Measurements from ENCODE around the gene FAM156A. TPM values are rescaled to one million over a fixed set of nuclear protein-coding genes. Genes with fewer than 3 reads are reported as not detected.

FAM156A gene
- total and polyA plus RNA-seq, 10 donors: 9.0 to 29.7 (median 21.5) TPM

GRCh38 chrX:53003111-53003510 lies 44.8 kb upstream of the FAM156A start:
- Histone ChIP-seq H3K27ac (no peak overlapping the region), H3K27me3 (replicated peaks in 1 of 7) (peaks cover 0 to 58% (median 6%) of the 10 kb centered on the region in 7 donors), H3K4me3 (no peak overlapping the region), H3K36me3 (no peaks in the 10 kb centered on the region), H3K9me3 (no peaks in the 10 kb centered on the region), H3K4me1 (no peaks in the 10 kb centered on the region)
- WGBS, 5 donors: 62 to 80% (median 75%) methylated on average over 6 of the region's 6 CpGs
- no peak for TF ChIP-seq POLR2AphosphoS5 (IDR thresholded peaks at IDR 0.05)
- TF ChIP-seq CTCF (IDR thresholded peaks at IDR 0.05 in 8 of 11, conservative IDR thresholded peaks at IDR 0.05 in 3 of 11): no peak
- no peak for TF ChIP-seq POLR2A (IDR thresholded peaks at IDR 0.05)
- DNase-seq: no peak
- intact Hi-C loops (cut with DNase I; ENCODE audit: low total_unique reads): no loop called here

- Histone ChIP-seq H3K27ac (no peak overlapping the region), H3K4me3 (no peak overlapping the region), H3K36me3 (no peaks in the 10 kb centered on the region), H3K4me1 (no peaks in the 10 kb centered on the region), H3K27me3 (replicated peaks in 1 of 7) (peaks cover 0 to 48% (median 6%) of the 10 kb centered on the region in 7 donors), H3K9me3 (no peaks in the 10 kb centered on the region)
- intact Hi-C loops (cut with DNase I; ENCODE audit: low total_unique reads): no loop called here
- TF ChIP-seq POLR2A (IDR thresholded peaks at IDR 0.05) (no peak), CTCF (IDR thresholded peaks at IDR 0.05 in 8 of 11, conservative IDR thresholded peaks at IDR 0.05 in 3 of 11) (no peak), POLR2AphosphoS5 (IDR thresholded peaks at IDR 0.05) (no peak)
- WGBS, 5 donors: 74 to 90% (median 84%) methylated on average over 2 of the region's 2 CpGs
- no peak for DNase-seq
Measured at GRCh38 chrX:53001958-53002357, 43.6 kb upstream of the FAM156A start.

GRCh38 chrX:53000447-53001135 lies 42.3 kb upstream of the FAM156A start:
- Histone ChIP-seq H3K27me3 (replicated peaks in 1 of 7) (peaks cover 0 to 48% (median 0%) of the 10 kb centered on the region in 7 donors), H3K4me1 (peaks cover 0 to 7% (median 3%) of the 10 kb centered on the region in 6 donors), H3K4me3 (peak overlapping the region in 2 of 8 donors; percentile 11 to 27), H3K27ac (peak overlapping the region in 1 of 8 donors; percentile 23), H3K9me3 (no peaks in the 10 kb centered on the region), H3K36me3 (no peaks in the 10 kb centered on the region)
- intact Hi-C loops (cut with DNase I; ENCODE audit: low total_unique reads): no loop called here
- TF ChIP-seq CTCF (IDR thresholded peaks at IDR 0.05 in 8 of 11, conservative IDR thresholded peaks at IDR 0.05 in 3 of 11) (no peak), POLR2AphosphoS5 (IDR thresholded peaks at IDR 0.05) (no peak), POLR2A (IDR thresholded peaks at IDR 0.05) (no peak)
- no peak for DNase-seq
- WGBS, 5 donors: 15 to 53% (median 30%) methylated on average over 4 to 36 of the region's 36 CpGs

- H3K27me3 ChIP-seq (replicated peaks in 1 of 7): peaks cover 0 to 20% (median 0%) of the 10 kb centered on the region in 7 donors
- H3K9me3 ChIP-seq: no peaks in the 10 kb centered on the region
- H3K4me1 ChIP-seq: peaks cover 0 to 23% (median 14%) of the 10 kb centered on the region in 6 donors
- DNase-seq: no peak
- H3K36me3 ChIP-seq: no peaks in the 10 kb centered on the region
- peak overlapping the region in 6 of 8 donors; percentile 39 to 70 (median 48) for H3K4me3 ChIP-seq
- 19 to 44% (median 26%) methylated on average over 4 of the region's 4 CpGs; no CpG with 5 or more reads in 1 of the 5 donors for WGBS, 5 donors
- TF ChIP-seq POLR2AphosphoS5 (IDR thresholded peaks at IDR 0.05) (no peak), POLR2A (IDR thresholded peaks at IDR 0.05) (no peak), CTCF (IDR thresholded peaks at IDR 0.05 in 8 of 11, conservative IDR thresholded peaks at IDR 0.05 in 3 of 11) (peak in 1 of 11 experiments; percentile 36)
- peak overlapping the region in 7 of 8 donors; percentile 82 to 92 (median 90) for H3K27ac ChIP-seq
- intact Hi-C loops (cut with DNase I; ENCODE audit: low total_unique reads): no loop called here
Measured at GRCh38 chrX:52995987-52996331, 37.6 kb upstream of the FAM156A start.

Data from spleen (tissue), 11 donors.